Stimulated activated CD8-positive, alpha-beta memory T cell treated with anti-CD3 and anti-CD28 coated beads, Interleukin-2, amount 100 ng/mL, for 1 hour (primary cell): ENCODE data around the gene IFITM5.
"Not testable (repeated sequence)": the region's sequence is repeated elsewhere in the genome, so short reads cannot be mapped to it uniquely, and the experiment has no call there.

Source experiments
- DNase-seq, 2 donors: peaks; one replicate each; pipeline ENCODE4 v3.0.0-alpha.2; 2020; ENCODE audit warnings: low read depth in 2 of 2

The IFITM5 gene

GRCh38 chr11:312092-312816 is 12.9 kb upstream of the IFITM5 start:
- DNase-seq, result no peak

GRCh38 chr11:311013-311748 is 11.9 kb upstream of the IFITM5 start:
- not testable (repeated sequence) for DNase-seq

- not testable (repeated sequence) for DNase-seq
These were observed 10.8 kb upstream of the IFITM5 start for GRCh38 chr11:309979-310572.

GRCh38 chr11:308740-309665 is 9.7 kb upstream of the IFITM5 start:
- not testable (repeated sequence) for DNase-seq

GRCh38 chr11:307766-308708 is 8.7 kb upstream of the IFITM5 start, which contains the start of gene IFITM2:
Gene IFITM2 (plus strand): TSS chr11:307816. CDS start chr11:308193, 377 bp downstream.
- not testable (repeated sequence) for DNase-seq

- DNase-seq, result no peak
These were observed 7.5 kb upstream of the IFITM5 start for GRCh38 chr11:306645-307371.

GRCh38 chr11:305844-306211 is 6.5 kb upstream of the IFITM5 start:
- DNase-seq, result no peak

GRCh38 chr11:304915-305843 is 5.9 kb upstream of the IFITM5 start:
- DNase-seq, result no peak

GRCh38 chr11:304061-304506 is 4.8 kb upstream of the IFITM5 start:
- no peak for DNase-seq

GRCh38 chr11:303363-303762 is 4.0 kb upstream of the IFITM5 start:
- no peak for DNase-seq

GRCh38 chr11:299951-300735 is 817 bp upstream of the IFITM5 start:
- no peak for DNase-seq

GRCh38 chr11:298406-299065 is 790 bp downstream of the IFITM5 start:
- no peak for DNase-seq

GRCh38 chr11:297586-298405 is 1.5 kb downstream of the IFITM5 start:
- DNase-seq, result no peak

GRCh38 chr11:297051-297585 is 2.2 kb downstream of the IFITM5 start:
- DNase-seq, result no peak

- no peak for DNase-seq
These were observed 2.9 kb downstream of the IFITM5 start for GRCh38 chr11:296171-297050.
